Activated T-helper 17 cell treated with anti-CD3 and anti-CD28 coated beads, Interleukin-2, amount 50 U/mL, for 72 hours (primary cell): Measurements from ENCODE around the gene DCDC2. TPM values are rescaled to one million over a fixed set of nuclear protein-coding genes. Genes with fewer than 3 reads are reported as not detected.
A peak's percentile ranks its signal among the peaks of the same experiment; 100 is the strongest.
"Not testable (repeated sequence)": the region's sequence is repeated elsewhere in the genome, so short reads cannot be mapped to it uniquely, and the experiment has no call there.

Experiments
- ATAC-seq: fragments of 150-1000 bp; cut with Tn5 transposase; replicated peaks from 2 replicates; pipeline ENCODE4 v1.10.0; 2021; ENCODE audit warnings: mild to moderate bottlenecking, moderate library complexity
- H3K27ac Mint-ChIP-seq: one replicate; pipeline ENCODE4 v1.8.0; 2022; ENCODE audit warnings: mixed read lengths
- H3K27me3 Mint-ChIP-seq: one replicate; pipeline ENCODE4 v1.8.0; 2022; ENCODE audit warnings: mixed read lengths
- H3K36me3 Mint-ChIP-seq: one replicate; pipeline ENCODE4 v1.8.0; 2022; ENCODE audit warnings: low read depth, mild to moderate bottlenecking, mixed read lengths
- H3K4me1 Mint-ChIP-seq: one replicate; pipeline ENCODE4 v1.8.0; 2022; ENCODE audit warnings: mixed read lengths
- H3K4me3 Mint-ChIP-seq: one replicate; pipeline ENCODE4 v1.8.0; 2022; ENCODE audit warnings: mild to moderate bottlenecking, mixed read lengths
- H3K9me3 Mint-ChIP-seq: one replicate; pipeline ENCODE4 v1.8.0; 2022; ENCODE audit warnings: mixed read lengths
- total RNA-seq, 2 donors: library from RNA; stranded (reverse); gene quantifications; one replicate each; pipeline ENCODE4 v1.2.3, GENCODE V29; 2022

The DCDC2 gene
- total RNA-seq, 2 donors from 2014 or later: 0.11 TPM; not detected in 1

- Mint-ChIP-seq H3K4me3 (no peak overlapping the region), H3K27ac (no peak overlapping the region), H3K4me1 (no peaks in the 10 kb centered on the region), H3K36me3 (no peaks in the 10 kb centered on the region), H3K9me3 (no peaks in the 10 kb centered on the region), H3K27me3 (peaks cover 14% of the 10 kb centered on the region)
- no peak for ATAC-seq
Measured at GRCh38 chr6:24214984-24215383, 142.9 kb downstream of the DCDC2 start.

GRCh38 chr6:24207413-24207812 lies 150.4 kb downstream of the DCDC2 start:
- Mint-ChIP-seq H3K27ac (no peak overlapping the region), H3K9me3 (no peaks in the 10 kb centered on the region), H3K4me1 (no peaks in the 10 kb centered on the region), H3K27me3 (peaks cover 14% of the 10 kb centered on the region), H3K36me3 (no peaks in the 10 kb centered on the region), H3K4me3 (no peak overlapping the region)
- no peak for ATAC-seq

GRCh38 chr6:24205020-24205492 lies 152.8 kb downstream of the DCDC2 start:
- Mint-ChIP-seq H3K4me1 (no peaks in the 10 kb centered on the region), H3K36me3 (no peaks in the 10 kb centered on the region), H3K27me3 (peaks cover 11% of the 10 kb centered on the region), H3K27ac (no peak overlapping the region), H3K4me3 (no peak overlapping the region), H3K9me3 (no peaks in the 10 kb centered on the region)
- no peak for ATAC-seq

- not testable (repeated sequence) for H3K4me1 Mint-ChIP-seq, H3K36me3 Mint-ChIP-seq, ATAC-seq, H3K27ac Mint-ChIP-seq, H3K9me3 Mint-ChIP-seq, H3K4me3 Mint-ChIP-seq
- H3K27me3 Mint-ChIP-seq: peaks cover 13% of the 10 kb centered on the region
Measured at GRCh38 chr6:24204113-24204512, 153.7 kb downstream of the DCDC2 start.

- no peaks in the 10 kb centered on the region for H3K36me3 Mint-ChIP-seq
- no peaks in the 10 kb centered on the region for H3K9me3 Mint-ChIP-seq
- H3K4me3 Mint-ChIP-seq: no peak overlapping the region
- H3K27me3 Mint-ChIP-seq: peaks cover 13% of the 10 kb centered on the region
- no peaks in the 10 kb centered on the region for H3K4me1 Mint-ChIP-seq
- no peak for ATAC-seq
- H3K27ac Mint-ChIP-seq: no peak overlapping the region
Measured at GRCh38 chr6:24197892-24198291, 160.0 kb downstream of the DCDC2 start.

GRCh38 chr6:24195836-24196597 lies 161.8 kb downstream of the DCDC2 start:
- H3K27me3 Mint-ChIP-seq: peaks cover 11% of the 10 kb centered on the region
- ATAC-seq: no peak
- no peaks in the 10 kb centered on the region for H3K9me3 Mint-ChIP-seq
- H3K4me3 Mint-ChIP-seq: no peak overlapping the region
- H3K27ac Mint-ChIP-seq: no peak overlapping the region
- no peaks in the 10 kb centered on the region for H3K36me3 Mint-ChIP-seq
- H3K4me1 Mint-ChIP-seq: no peaks in the 10 kb centered on the region

GRCh38 chr6:24194978-24195700 lies 162.7 kb downstream of the DCDC2 start:
- no peak for ATAC-seq
- no peak overlapping the region for H3K4me3 Mint-ChIP-seq
- no peaks in the 10 kb centered on the region for H3K36me3 Mint-ChIP-seq
- H3K9me3 Mint-ChIP-seq: no peaks in the 10 kb centered on the region
- H3K4me1 Mint-ChIP-seq: no peaks in the 10 kb centered on the region
- H3K27me3 Mint-ChIP-seq: peaks cover 8% of the 10 kb centered on the region
- no peak overlapping the region for H3K27ac Mint-ChIP-seq

- Mint-ChIP-seq H3K27me3 (peaks cover 14% of the 10 kb centered on the region), H3K4me1 (no peaks in the 10 kb centered on the region), H3K4me3 (no peak overlapping the region), H3K9me3 (no peaks in the 10 kb centered on the region), H3K27ac (no peak overlapping the region), H3K36me3 (no peaks in the 10 kb centered on the region)
- ATAC-seq: no peak
Measured at GRCh38 chr6:24193364-24193763, 164.5 kb downstream of the DCDC2 start.

GRCh38 chr6:24191346-24191745 lies 166.5 kb downstream of the DCDC2 start:
- H3K4me3 Mint-ChIP-seq: no peak overlapping the region
- H3K4me1 Mint-ChIP-seq: no peaks in the 10 kb centered on the region
- H3K27me3 Mint-ChIP-seq: peaks cover 22% of the 10 kb centered on the region
- H3K27ac Mint-ChIP-seq: no peak overlapping the region
- no peak for ATAC-seq
- H3K9me3 Mint-ChIP-seq: no peaks in the 10 kb centered on the region
- no peaks in the 10 kb centered on the region for H3K36me3 Mint-ChIP-seq

- H3K27ac Mint-ChIP-seq: no peak overlapping the region
- no peaks in the 10 kb centered on the region for H3K9me3 Mint-ChIP-seq
- no peaks in the 10 kb centered on the region for H3K36me3 Mint-ChIP-seq
- H3K27me3 Mint-ChIP-seq: peaks cover 22% of the 10 kb centered on the region
- H3K4me3 Mint-ChIP-seq: no peak overlapping the region
- no peaks in the 10 kb centered on the region for H3K4me1 Mint-ChIP-seq
- no peak for ATAC-seq
Measured at GRCh38 chr6:24188578-24189080, 169.2 kb downstream of the DCDC2 start.

GRCh38 chr6:24187965-24188577 lies 169.8 kb downstream of the DCDC2 start:
- Mint-ChIP-seq H3K27ac (no peak overlapping the region), H3K9me3 (no peaks in the 10 kb centered on the region), H3K36me3 (no peaks in the 10 kb centered on the region), H3K4me1 (no peaks in the 10 kb centered on the region), H3K27me3 (peaks cover 22% of the 10 kb centered on the region), H3K4me3 (no peak overlapping the region)
- no peak for ATAC-seq

GRCh38 chr6:24186349-24186748 lies 171.5 kb downstream of the DCDC2 start:
- peaks cover 18% of the 10 kb centered on the region for H3K27me3 Mint-ChIP-seq
- H3K27ac Mint-ChIP-seq: no peak overlapping the region
- no peaks in the 10 kb centered on the region for H3K36me3 Mint-ChIP-seq
- H3K9me3 Mint-ChIP-seq: no peaks in the 10 kb centered on the region
- no peak for ATAC-seq
- H3K4me3 Mint-ChIP-seq: no peak overlapping the region
- no peaks in the 10 kb centered on the region for H3K4me1 Mint-ChIP-seq

- Mint-ChIP-seq H3K4me1 (no peaks in the 10 kb centered on the region), H3K9me3 (no peaks in the 10 kb centered on the region), H3K4me3 (no peak overlapping the region), H3K36me3 (no peaks in the 10 kb centered on the region), H3K27me3 (peaks cover 9% of the 10 kb centered on the region), H3K27ac (no peak overlapping the region)
- ATAC-seq: no peak
Measured at GRCh38 chr6:24183584-24183983, 174.3 kb downstream of the DCDC2 start.

GRCh38 chr6:24157886-24158285 lies 200.0 kb downstream of the DCDC2 start:
- Mint-ChIP-seq H3K27ac (no peak overlapping the region), H3K9me3 (no peaks in the 10 kb centered on the region), H3K4me1 (no peaks in the 10 kb centered on the region), H3K27me3 (peaks cover 11% of the 10 kb centered on the region), H3K36me3 (no peaks in the 10 kb centered on the region), H3K4me3 (no peak overlapping the region)
- ATAC-seq: no peak

- Mint-ChIP-seq H3K4me1 (no peaks in the 10 kb centered on the region), H3K4me3 (no peak overlapping the region), H3K9me3 (no peaks in the 10 kb centered on the region), H3K36me3 (no peaks in the 10 kb centered on the region), H3K27ac (no peak overlapping the region), H3K27me3 (peaks cover 18% of the 10 kb centered on the region)
- peak; percentile 42 for ATAC-seq
Measured at GRCh38 chr6:24154121-24154520, 203.7 kb downstream of the DCDC2 start.
